Measurements from ENCODE around the gene SCN9A.

SCN9A gene

GRCh38 chr2:166167449-166167848 is 208.3 kb downstream of the SCN9A start:
- no peak for DNase-seq

GRCh38 chr2:166163775-166164174 is 212.0 kb downstream of the SCN9A start:
- DNase-seq = no peak

DNA sequence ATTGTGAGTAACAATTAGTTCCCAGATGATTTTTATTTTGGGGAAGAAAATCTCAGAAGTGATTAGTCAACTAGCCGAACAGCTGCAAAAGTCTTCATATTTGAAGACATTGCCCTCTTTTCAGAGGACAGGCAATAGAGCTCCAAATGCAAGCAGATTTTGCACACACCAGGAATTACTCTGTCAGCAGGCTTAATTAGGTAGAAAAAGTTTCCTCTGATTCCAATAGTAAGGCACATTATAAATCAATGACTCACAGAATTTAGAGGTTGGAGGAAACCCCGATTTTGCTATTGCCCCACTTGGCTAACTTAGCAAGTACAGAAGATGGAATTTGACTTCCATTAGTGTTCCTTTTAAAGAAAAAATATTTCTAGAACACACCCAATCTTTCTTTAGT is 217.2 kb downstream of the SCN9A start:
- no peak for DNase-seq

DNA sequence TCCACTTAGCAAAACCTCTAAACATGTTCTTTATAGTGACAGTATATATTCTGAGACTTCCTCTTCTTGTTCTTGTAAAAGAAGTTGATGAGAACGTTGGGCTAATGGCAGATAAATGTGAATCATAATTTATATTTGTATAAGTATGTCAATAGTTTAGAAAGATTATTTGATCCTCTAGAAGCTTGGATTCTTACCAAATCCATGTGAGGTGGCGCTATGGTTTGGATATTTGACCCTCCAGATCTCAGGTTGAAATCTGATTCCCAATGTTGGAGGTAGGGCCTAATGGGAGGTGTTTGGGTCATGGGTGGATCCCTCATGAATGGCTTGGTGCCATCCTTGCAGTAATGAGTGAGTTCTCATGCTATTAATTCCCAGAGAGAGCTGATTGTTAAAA is 218.2 kb downstream of the SCN9A start:
- DNase-seq = no peak

- no peak for DNase-seq
Observed at GRCh38 chr2:166156985-166157490, 218.7 kb downstream of the SCN9A start.

GRCh38 chr2:166155589-166155988 is 220.2 kb downstream of the SCN9A start:
- no peak for DNase-seq

DNA sequence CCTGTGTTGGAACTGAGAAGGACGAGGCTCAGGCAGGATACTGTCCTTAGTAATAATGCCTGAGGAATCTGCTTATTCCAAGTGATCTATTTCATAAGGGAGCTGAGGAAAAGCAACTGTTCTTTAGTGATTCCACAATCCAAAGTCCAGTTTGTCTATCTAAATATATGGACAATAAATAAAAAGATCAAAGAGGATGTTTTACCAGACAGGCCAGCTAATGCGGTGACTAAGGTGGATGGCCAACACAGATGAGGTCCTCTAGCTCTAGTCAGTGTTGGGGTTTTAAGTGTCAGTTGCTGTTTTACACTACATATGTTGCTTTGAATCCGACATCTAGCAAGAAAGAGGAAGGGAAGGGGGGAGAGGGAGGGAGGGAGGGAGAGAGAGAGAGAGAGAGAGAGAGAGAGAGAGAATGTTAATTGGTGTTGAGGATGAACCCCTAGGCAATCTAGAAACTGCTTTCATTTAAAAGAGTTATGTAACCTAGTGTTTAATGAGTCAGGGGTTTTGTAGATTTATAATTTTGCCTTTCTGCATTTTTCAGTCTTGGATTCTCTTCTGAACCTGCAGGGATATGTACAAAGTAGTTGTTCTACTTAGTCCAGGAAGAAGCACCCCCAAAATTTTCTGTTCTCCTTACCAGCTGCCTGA is 220.9 kb downstream of the SCN9A start:
- no peak for DNase-seq

DNA sequence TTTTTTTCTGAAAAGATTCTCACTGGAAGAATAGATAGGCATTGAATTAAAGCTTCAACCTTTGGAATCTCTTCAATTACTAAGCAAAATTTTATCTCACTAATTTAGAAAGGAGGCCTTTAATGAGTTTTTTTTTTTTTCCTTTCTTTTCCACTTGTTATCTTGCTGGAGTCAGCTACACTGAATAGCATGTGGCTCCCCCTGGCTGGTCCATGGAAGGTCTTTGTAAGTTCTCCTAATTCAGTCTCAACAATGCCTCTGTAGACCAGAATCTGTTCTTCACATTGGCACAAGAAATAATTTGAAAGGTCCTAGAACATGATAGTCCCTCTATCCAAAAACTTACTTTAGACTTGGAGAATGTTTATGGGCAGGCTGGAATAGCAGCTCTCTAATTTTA is 223.7 kb downstream of the SCN9A start:
- no peak for DNase-seq

DNA sequence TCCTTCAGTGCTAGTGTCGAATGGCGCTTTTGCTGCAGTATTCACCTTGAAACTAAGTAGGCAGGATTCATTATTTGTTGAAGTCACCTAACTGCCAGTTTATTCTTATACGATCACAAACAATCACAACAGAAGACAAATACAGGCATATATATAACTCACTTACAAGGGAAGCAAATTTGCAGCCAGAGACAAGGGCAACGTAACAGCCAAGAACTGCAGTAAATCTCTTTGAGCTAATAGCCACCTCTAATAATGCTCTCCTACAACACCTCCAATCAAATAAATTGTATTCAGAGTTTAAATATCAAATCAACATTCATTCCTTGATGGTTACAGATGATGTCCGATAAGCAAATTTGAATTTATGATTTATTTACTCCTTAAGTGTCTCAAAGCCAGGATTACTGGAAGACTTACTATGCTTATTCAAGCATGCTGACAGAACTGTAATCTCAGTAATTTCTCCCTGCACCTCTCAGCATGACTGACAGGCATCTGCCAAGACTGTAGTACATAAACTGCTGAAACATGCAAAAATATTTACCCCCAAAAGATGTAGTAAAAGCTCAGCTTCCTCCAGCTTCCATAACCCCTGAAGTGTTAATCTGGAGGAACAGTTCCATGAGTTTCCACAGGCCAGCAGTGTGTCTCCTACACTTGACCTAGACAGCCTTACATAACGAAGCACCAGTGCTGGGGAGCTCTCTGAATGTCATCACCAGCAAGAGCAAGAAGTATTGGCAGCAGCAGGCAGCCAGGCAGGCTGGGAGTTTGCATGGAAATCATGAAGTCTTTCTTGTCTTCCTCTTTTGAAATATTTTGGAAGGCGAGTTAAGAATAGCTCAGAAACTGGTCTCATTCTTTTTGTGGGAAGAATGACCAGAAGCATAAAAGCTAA is 227.0 kb downstream of the SCN9A start:
- DNase-seq = no peak

GRCh38 chr2:166147883-166148282 is 227.9 kb downstream of the SCN9A start:
- DNase-seq = no peak
